IMR-90 (cell line): ENCODE results near the gene PRUNE2. TPM values are rescaled to one million over a fixed set of nuclear protein-coding genes. Genes with fewer than 3 reads are reported as not detected.

Source experiments
- ATAC-seq: fragments of 200-7000 bp; cut with Tn5 transposase; 2 replicates; pipeline ENCODE4 v1.9.1; 2020; ENCODE audit warnings: low read depth, mild to moderate bottlenecking, moderate library complexity
- BruUV-seq: library from RNA; stranded (reverse); fragments of 400-500 nt; replicated peaks from 2 replicates; lab custom pipeline; 2021; lab: Mats Ljungman, UMichigan
- CTCF ChIA-PET: fragments of 300-600 bp; formaldehyde crosslinking; extraction: SDS; loops from one replicate; lab custom pipeline; 2021; ENCODE audit warnings: antibody characterized with exemption; lab: Yijun Ruan, JAX
- POLR2A ChIA-PET: fragments of 300-600 bp; sonication (Branson Sonifier 250); formaldehyde crosslinking; loops from one replicate; lab custom pipeline; 2022; ENCODE audit warnings: antibody characterized with exemption; ENCODE audit not compliant: unreplicated experiment; lab: Charles Lee
- DNase-seq: peaks from one replicate; pipeline ENCODE4 v3.0.0; 2013
- H2AFZ ChIP-seq: replicated peaks from 2 replicates; pipeline ENCODE3; 2013; ENCODE audit warnings: low read length, mild to moderate bottlenecking; ENCODE audit not compliant: poor library complexity
- H2AK5ac ChIP-seq: 2 replicates; pipeline ENCODE4 v1.6.1; 2013; ENCODE audit warnings: low read depth, low read length, inconsistent platforms
- H2AK9ac ChIP-seq: replicated peaks from 2 replicates; pipeline ENCODE3; 2013; ENCODE audit warnings: mild to moderate bottlenecking, low read depth, low read length, moderate library complexity; ENCODE audit not compliant: poor library complexity
- H2BK120ac ChIP-seq: 2 replicates; pipeline ENCODE4 v1.6.1; 2013; ENCODE audit warnings: low read depth, low read length, inconsistent platforms
- H2BK15ac ChIP-seq: 3 replicates; pipeline ENCODE4 v1.6.1; 2013; ENCODE audit warnings: low read depth, low read length, inconsistent platforms
- H2BK20ac ChIP-seq: 2 replicates; pipeline ENCODE4 v1.6.1; 2013; ENCODE audit warnings: low read depth, mild to moderate bottlenecking, inconsistent platforms, low read length, moderate library complexity
- H2BK5ac ChIP-seq: 2 replicates; pipeline ENCODE4 v1.6.1; 2013; ENCODE audit warnings: mild to moderate bottlenecking, low read depth, low read length, inconsistent platforms; ENCODE audit not compliant: poor library complexity, severe bottlenecking
- H3K14ac ChIP-seq: replicated peaks from 2 replicates; pipeline ENCODE4 v1.6.1; 2013; ENCODE audit warnings: low read depth, low read length, inconsistent platforms
- H3K18ac ChIP-seq: 2 replicates; pipeline ENCODE4 v1.6.1; 2013; ENCODE audit warnings: low read depth, low read length, control low read depth
- H3K23ac ChIP-seq: 2 replicates; pipeline ENCODE4 v1.6.1; 2013; ENCODE audit warnings: low read depth, low read length, inconsistent platforms
- H3K27ac ChIP-seq: 2 replicates; pipeline ENCODE4 v1.5.1; 2013; ENCODE audit warnings: mild to moderate bottlenecking, control low read depth, low read length; ENCODE audit not compliant: insufficient read depth
- H3K27me3 ChIP-seq: 2 replicates; pipeline ENCODE4 v1.6.1; 2013; ENCODE audit warnings: low read length; ENCODE audit not compliant: control insufficient read depth, insufficient read depth
- H3K36me3 ChIP-seq: 2 replicates; pipeline ENCODE4 v1.6.1; 2013; ENCODE audit warnings: low read length, mixed read lengths; ENCODE audit not compliant: control insufficient read depth, insufficient read depth
- H3K4ac ChIP-seq: 2 replicates; pipeline ENCODE4 v1.6.1; 2013; ENCODE audit warnings: low read depth, low read length, inconsistent platforms
- H3K4me1 ChIP-seq: 2 replicates; pipeline ENCODE4 v1.6.1; 2013; ENCODE audit warnings: low read length, mixed read lengths; ENCODE audit not compliant: control insufficient read depth, insufficient read depth
- H3K4me2 ChIP-seq: 2 replicates; pipeline ENCODE4 v1.6.1; 2013; ENCODE audit warnings: low read depth, mild to moderate bottlenecking, control low read depth, low read length, moderate library complexity
- H3K4me3 ChIP-seq: 2 replicates; pipeline ENCODE4 v1.5.1; 2013; ENCODE audit warnings: low read depth, mild to moderate bottlenecking, control low read depth, low read length, moderate library complexity; ENCODE audit not compliant: insufficient read depth
- H3K56ac ChIP-seq: 2 replicates; pipeline ENCODE4 v1.6.1; 2013; ENCODE audit warnings: low read length, inconsistent platforms; ENCODE audit not compliant: insufficient read depth; ENCODE audit errors: extremely low read depth
- H3K79me1 ChIP-seq, 2 experiments: 2 replicates each; pipeline ENCODE4 v1.6.1; 2013; ENCODE audit warnings: low read length in 2 of 2, inconsistent platforms in 1 of 2, low read depth in 1 of 2
- H3K9ac ChIP-seq: 2 replicates; pipeline ENCODE4 v1.6.1; 2013; ENCODE audit warnings: low read depth, low read length, control low read depth
- H3K9me1 ChIP-seq: 2 replicates; pipeline ENCODE4 v1.6.1; 2013; ENCODE audit warnings: low read length, inconsistent platforms; ENCODE audit not compliant: insufficient read depth
- H3K9me3 ChIP-seq: 2 replicates; pipeline ENCODE4 v1.6.1; 2013; ENCODE audit warnings: low read length; ENCODE audit not compliant: control insufficient read depth, insufficient read depth
- H4K20me1 ChIP-seq: 2 replicates; pipeline ENCODE4 v1.6.1; 2013; ENCODE audit warnings: low read length, inconsistent platforms; ENCODE audit not compliant: insufficient read depth
- H4K5ac ChIP-seq: 2 replicates; pipeline ENCODE4 v1.6.1; 2013; ENCODE audit warnings: mild to moderate bottlenecking, low read depth, low read length, control low read depth
- H4K8ac ChIP-seq, 2 experiments: 2 replicates each; pipeline ENCODE4 v1.6.1; 2013; ENCODE audit warnings: low read depth in 2 of 2, low read length in 2 of 2, control low read depth in 1 of 2, inconsistent platforms in 1 of 2
- H4K91ac ChIP-seq: 2 replicates; pipeline ENCODE4 v1.6.1; 2013; ENCODE audit warnings: low read depth, low read length, inconsistent platforms; ENCODE audit not compliant: insufficient read depth
- BHLHE40 ChIP-seq: fragments of 150-350 bp; IDR thresholded peaks from 2 replicates; pipeline ENCODE4 v1.6.1; 2016; ENCODE audit warnings: mild to moderate bottlenecking, low read depth, low read length
- CEBPB ChIP-seq: IDR thresholded peaks from 2 replicates; pipeline ENCODE4 v1.6.1; 2012; ENCODE audit warnings: low read depth, low read length, improper control_type of control experiment
- FOS ChIP-seq: fragments of 150-350 bp; IDR thresholded peaks from 2 replicates; pipeline ENCODE4 v1.6.1; 2016; ENCODE audit warnings: low read depth, low read length
- MXI1 ChIP-seq: IDR thresholded peaks from 2 replicates; pipeline ENCODE4 v1.6.1; 2012; ENCODE audit warnings: low read depth, mild to moderate bottlenecking, low read length, moderate library complexity, borderline replicate concordance
- POLR2A ChIP-seq: IDR thresholded peaks from 2 replicates; pipeline ENCODE4 v1.6.1; 2012; ENCODE audit warnings: mild to moderate bottlenecking, low read depth, low read length
- RCOR1 ChIP-seq: IDR thresholded peaks from 2 replicates; pipeline ENCODE4 v1.6.1; 2012; ENCODE audit warnings: mild to moderate bottlenecking, low read length, improper control_type of control experiment; ENCODE audit not compliant: insufficient replicate concordance
- RFX5 ChIP-seq: IDR thresholded peaks from 2 replicates; pipeline ENCODE4 v1.8.0; 2012; ENCODE audit warnings: low read depth, mild to moderate bottlenecking, low read length, moderate library complexity
- SMC3 ChIP-seq: fragments of 150-350 bp; IDR thresholded peaks from 2 replicates; pipeline ENCODE4 v1.6.1; 2016; ENCODE audit warnings: low read depth, mild to moderate bottlenecking, antibody characterized with exemption, low read length, moderate library complexity
- WGBS, 2 experiments: methylation state at CpG; one replicate each; pipeline versions ENCODE4 v1.1.5 to v1.1.7; 2013; ENCODE audit warnings: missing lambda C conversion rate in 2 of 2; ENCODE audit not compliant: insufficient read length in 1 of 2; ENCODE audit errors: extremely low coverage in 2 of 2; 5-methylcytosine and 5-hydroxymethylcytosine counted together
- dilution Hi-C: fragments of 300-500 bp; cut with HindIII; formaldehyde crosslinking; loops from one replicate; pipeline ENCODE4 v1.14.3; 2018; ENCODE audit warnings: low sequenced_read_pairs; ENCODE audit not compliant: unreplicated experiment
- in situ Hi-C: fragments of 300-500 bp; cut with MboI; formaldehyde crosslinking; loops from 3 replicates; pipeline ENCODE4 v1.14.3; 2019; ENCODE audit warnings: low sequenced_read_pairs, inconsistent platforms, mixed read lengths
- intact Hi-C: fragments of 100-400 bp; cut with micrococcal nuclease; formaldehyde crosslinking; loops from 2 replicates; pipeline ENCODE4 v1.10.0; 2022
- polyA plus RNA-seq, 3 experiments: library from polyadenylated mRNA; depleted of rRNA; stranded (reverse); fragments of >200 nt; gene quantifications; 2 replicates each; pipeline ENCODE4 v1.2.3, GENCODE V29; 2012; ENCODE audit warnings: low replicate concordance in 1 of 3
- total RNA-seq: library from RNA; depleted of rRNA; stranded (reverse); fragments of >200 nt; gene quantifications from 2 replicates; pipeline ENCODE4 v1.2.3, GENCODE V29; 2012
- TF ChIP-seq, protein P1 (sequence below): conservative IDR thresholded peaks from 2 replicates; pipeline ENCODE4 v1.5.1; 2012; ENCODE audit warnings: mild to moderate bottlenecking, low read depth, low read length, improper control_type of control experiment

The PRUNE2 gene
- total and polyA plus RNA-seq, 2 of the 4 experiments (the other 2 are of a cell fraction): 0.70 to 1.6 TPM

DNA sequence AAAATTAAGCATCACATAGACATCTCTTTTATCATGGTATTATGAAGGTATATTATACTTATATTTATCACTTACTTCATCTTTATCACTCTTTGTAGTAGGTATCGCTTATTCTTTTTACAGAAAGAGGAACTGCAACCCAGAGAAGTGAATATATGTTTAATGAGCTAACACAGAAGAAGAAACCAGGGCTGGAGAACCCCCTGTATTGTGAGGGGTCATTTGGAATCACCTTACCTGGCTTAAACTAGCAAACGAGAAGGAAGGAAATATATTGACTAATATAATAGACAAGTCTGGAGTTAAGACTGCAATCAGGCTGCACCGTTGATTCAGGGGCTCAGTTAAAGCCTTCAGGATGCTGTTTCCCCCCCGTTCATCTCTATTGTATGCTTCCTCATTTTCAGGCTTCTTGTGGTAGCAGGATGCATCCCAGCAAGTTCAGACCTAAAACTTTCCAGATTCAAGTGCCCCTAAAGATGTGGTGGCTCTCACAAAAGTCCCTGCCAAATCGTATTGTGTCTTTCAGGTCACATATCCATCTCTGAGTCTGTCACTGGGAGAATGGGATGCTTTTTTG is 300.5 kb downstream of the PRUNE2 start:
- Histone ChIP-seq H3K18ac (no peak overlapping the region), H3K56ac (no peak overlapping the region), H4K8ac (no peak overlapping the region), H3K4ac (no peak overlapping the region), H3K27me3 (peaks cover 4% of the 10 kb centered on the region; the same call in 1 of the 2 replicates), H3K4me3 (no peak overlapping the region), H2AK5ac (no peak overlapping the region), H4K20me1 (no peaks in the 10 kb centered on the region), H4K91ac (no peak overlapping the region), H3K4me1 (no peaks in the 10 kb centered on the region), H3K36me3 (no peaks in the 10 kb centered on the region), H2AFZ (no peak overlapping the region), H3K9ac (no peak overlapping the region), H3K23ac (no peak overlapping the region), H2BK15ac (no peak overlapping the region), H2BK120ac (no peak overlapping the region), H4K5ac (no peak overlapping the region), H3K27ac (no peak overlapping the region), H3K9me1 (no peaks in the 10 kb centered on the region), H2AK9ac (no peak overlapping the region), H3K14ac (no peak overlapping the region), H3K79me1 (no peaks in the 10 kb centered on the region), H2BK5ac (no peak overlapping the region), H3K9me3 (no peaks in the 10 kb centered on the region), H3K4me2 (no peak overlapping the region), H2BK20ac (no peak overlapping the region)
- ATAC-seq (no peak), DNase-seq (no peak)
- 70% methylated on average over 2 of the region's 5 CpGs; no CpG with 5 or more reads in 1 of the 2 experiments for WGBS, 2 experiments
- in situ Hi-C loops (no loop called here), dilution Hi-C loops (no loop called here), intact Hi-C loops (no loop called here)
- no TSS peak for BruUV-seq
- POLR2A ChIA-PET: no interaction called here
- TF ChIP-seq POLR2A (no peak), SMC3 (no peak), RCOR1 (no peak), MXI1 (no peak), FOS (no peak), RFX5 (no peak), CEBPB (no peak), BHLHE40 (no peak)
- TF ChIP-seq, protein P1, sequence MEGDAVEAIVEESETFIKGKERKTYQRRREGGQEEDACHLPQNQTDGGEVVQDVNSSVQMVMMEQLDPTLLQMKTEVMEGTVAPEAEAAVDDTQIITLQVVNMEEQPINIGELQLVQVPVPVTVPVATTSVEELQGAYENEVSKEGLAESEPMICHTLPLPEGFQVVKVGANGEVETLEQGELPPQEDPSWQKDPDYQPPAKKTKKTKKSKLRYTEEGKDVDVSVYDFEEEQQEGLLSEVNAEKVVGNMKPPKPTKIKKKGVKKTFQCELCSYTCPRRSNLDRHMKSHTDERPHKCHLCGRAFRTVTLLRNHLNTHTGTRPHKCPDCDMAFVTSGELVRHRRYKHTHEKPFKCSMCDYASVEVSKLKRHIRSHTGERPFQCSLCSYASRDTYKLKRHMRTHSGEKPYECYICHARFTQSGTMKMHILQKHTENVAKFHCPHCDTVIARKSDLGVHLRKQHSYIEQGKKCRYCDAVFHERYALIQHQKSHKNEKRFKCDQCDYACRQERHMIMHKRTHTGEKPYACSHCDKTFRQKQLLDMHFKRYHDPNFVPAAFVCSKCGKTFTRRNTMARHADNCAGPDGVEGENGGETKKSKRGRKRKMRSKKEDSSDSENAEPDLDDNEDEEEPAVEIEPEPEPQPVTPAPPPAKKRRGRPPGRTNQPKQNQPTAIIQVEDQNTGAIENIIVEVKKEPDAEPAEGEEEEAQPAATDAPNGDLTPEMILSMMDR: no peak
- CTCF ChIA-PET: no interaction called here
